Activated T-cell treated with anti-CD3 and anti-CD28 coated beads, Interleukin-2, amount 50 U/mL, for 1 hour (primary cell): ENCODE results near the gene TMEM205.
"Not testable (repeated sequence)": the region's sequence is repeated elsewhere in the genome, so short reads cannot be mapped to it uniquely, and the experiment has no call there.

Experiments used
- DNase-seq: peaks from one replicate; pipeline ENCODE4 v3.0.0-alpha.2; 2020

TMEM205 gene

GRCh38 chr19:11338569-11339253 is 7.4 kb downstream of the TMEM205 start:
- DNase-seq, result no peak

- no peak for DNase-seq
These were observed 7.9 kb downstream of the TMEM205 start for GRCh38 chr19:11338121-11338520.

GRCh38 chr19:11337080-11337479 is 9.0 kb downstream of the TMEM205 start:
- DNase-seq, result no peak

- no peak for DNase-seq
These were observed 10.5 kb downstream of the TMEM205 start for GRCh38 chr19:11335449-11336146.

GRCh38 chr19:11333838-11334237 is 12.2 kb downstream of the TMEM205 start:
- DNase-seq, result not testable (repeated sequence)

- no peak for DNase-seq
These were observed 13.2 kb downstream of the TMEM205 start for GRCh38 chr19:11332822-11333221.

- DNase-seq, result no peak
These were observed 14.6 kb downstream of the TMEM205 start for GRCh38 chr19:11331502-11331901.

- DNase-seq, result no peak
These were observed 15.9 kb downstream of the TMEM205 start for GRCh38 chr19:11330127-11330526.

GRCh38 chr19:11325544-11325943 is 20.5 kb downstream of the TMEM205 start:
- no peak for DNase-seq

- no peak for DNase-seq
These were observed 21.2 kb downstream of the TMEM205 start for GRCh38 chr19:11324748-11325389.

GRCh38 chr19:11324079-11324661 is 21.9 kb downstream of the TMEM205 start:
- no peak for DNase-seq

- no peak for DNase-seq
These were observed 22.4 kb downstream of the TMEM205 start for GRCh38 chr19:11323601-11324078.

GRCh38 chr19:11322269-11323024 is 23.6 kb downstream of the TMEM205 start:
- no peak for DNase-seq

- DNase-seq, result no peak
These were observed 24.6 kb downstream of the TMEM205 start for GRCh38 chr19:11321191-11322126.

GRCh38 chr19:11320278-11320995 is 25.6 kb downstream of the TMEM205 start:
- not testable (repeated sequence) for DNase-seq

GRCh38 chr19:11306337-11306736 is 39.7 kb downstream of the TMEM205 start:
- DNase-seq, result no peak

GRCh38 chr19:11304936-11305335 is 41.1 kb downstream of the TMEM205 start:
- no peak for DNase-seq

- DNase-seq, result no peak
These were observed 45.3 kb downstream of the TMEM205 start for GRCh38 chr19:11300811-11301120.

- DNase-seq, result no peak
These were observed 45.9 kb downstream of the TMEM205 start for GRCh38 chr19:11299946-11300810.

GRCh38 chr19:11296264-11296663 is 49.8 kb downstream of the TMEM205 start:
- no peak for DNase-seq
